Karpas-422 (cell line): ENCODE measurements around the gene JAKMIP1. TPM values are rescaled to one million over a fixed set of nuclear protein-coding genes. Genes with fewer than 3 reads are reported as not detected.
"Not testable (repeated sequence)": the region's sequence is repeated elsewhere in the genome, so short reads cannot be mapped to it uniquely, and the experiment has no call there.

Experiments
- DNase-seq: peaks from one replicate; pipeline ENCODE4 v3.0.0-alpha.2; 2015
- H2AFZ ChIP-seq: fragments of 200-600 bp; sonication (generic); 2 replicates; pipeline ENCODE4 v1.6.1; 2014; ENCODE audit warnings: antibody characterized with exemption, low read length, mixed read lengths
- H3K27ac ChIP-seq: fragments of 200-600 bp; sonication (generic); 2 replicates; pipeline ENCODE4 v1.5.1; 2014; ENCODE audit warnings: mild to moderate bottlenecking, low read length, moderate library complexity
- H3K27me3 ChIP-seq: fragments of 200-600 bp; sonication (generic); 2 replicates; pipeline ENCODE4 v1.6.1; 2014; ENCODE audit warnings: low read length, mixed read lengths
- H3K36me3 ChIP-seq: fragments of 200-600 bp; sonication (generic); 2 replicates; pipeline ENCODE4 v1.6.1; 2014; ENCODE audit warnings: low read length, mixed read lengths; ENCODE audit not compliant: insufficient read depth
- H3K4me1 ChIP-seq: fragments of 200-600 bp; sonication (generic); 2 replicates; pipeline ENCODE4 v1.6.1; 2014; ENCODE audit warnings: mild to moderate bottlenecking, low read length, mixed read lengths
- H3K4me2 ChIP-seq: fragments of 200-600 bp; sonication (generic); 2 replicates; pipeline ENCODE4 v1.6.1; 2014; ENCODE audit warnings: low read length, low read depth, mild to moderate bottlenecking; ENCODE audit not compliant: poor library complexity, severe bottlenecking
- H3K4me3 ChIP-seq: fragments of 200-600 bp; sonication (generic); 2 replicates; pipeline ENCODE4 v1.5.1; 2014; ENCODE audit warnings: mild to moderate bottlenecking, antibody characterized with exemption, low read length, mixed read lengths
- H3K79me2 ChIP-seq: fragments of 200-600 bp; sonication (generic); 2 replicates; pipeline ENCODE4 v1.6.1; 2014; ENCODE audit warnings: mild to moderate bottlenecking, low read length, mixed read lengths
- H3K9ac ChIP-seq: fragments of 200-600 bp; sonication (generic); 2 replicates; pipeline ENCODE4 v1.6.0; 2014; ENCODE audit warnings: low read length
- H3K9me2 ChIP-seq: fragments of 200-600 bp; sonication (generic), shearing (Covaris generic); replicated peaks from 2 replicates; pipeline ENCODE4 v1.6.0; 2014; ENCODE audit warnings: mild to moderate bottlenecking, low read length, moderate library complexity; ENCODE audit not compliant: insufficient read depth
- H3K9me3 ChIP-seq: fragments of 300-700, 200-600 bp; sonication (generic); 2 replicates; pipeline ENCODE4 v1.6.1; 2014; ENCODE audit warnings: low read length, mixed read lengths
- H4K20me1 ChIP-seq: fragments of 200-600 bp; sonication (generic); 2 replicates; pipeline ENCODE4 v1.6.1; 2014; ENCODE audit warnings: mild to moderate bottlenecking, antibody characterized with exemption, low read length, low read depth; ENCODE audit not compliant: insufficient read depth
- total RNA-seq: library from RNA; depleted of rRNA; stranded (reverse); fragments of >200 nt; shearing (Covaris generic); gene quantifications from 2 replicates; pipeline ENCODE4 v1.2.3, GENCODE V29; 2014; ENCODE audit warnings: low replicate concordance

The JAKMIP1 gene
- total RNA-seq, 1 experiment from 2014 or later, result not detected

DNA sequence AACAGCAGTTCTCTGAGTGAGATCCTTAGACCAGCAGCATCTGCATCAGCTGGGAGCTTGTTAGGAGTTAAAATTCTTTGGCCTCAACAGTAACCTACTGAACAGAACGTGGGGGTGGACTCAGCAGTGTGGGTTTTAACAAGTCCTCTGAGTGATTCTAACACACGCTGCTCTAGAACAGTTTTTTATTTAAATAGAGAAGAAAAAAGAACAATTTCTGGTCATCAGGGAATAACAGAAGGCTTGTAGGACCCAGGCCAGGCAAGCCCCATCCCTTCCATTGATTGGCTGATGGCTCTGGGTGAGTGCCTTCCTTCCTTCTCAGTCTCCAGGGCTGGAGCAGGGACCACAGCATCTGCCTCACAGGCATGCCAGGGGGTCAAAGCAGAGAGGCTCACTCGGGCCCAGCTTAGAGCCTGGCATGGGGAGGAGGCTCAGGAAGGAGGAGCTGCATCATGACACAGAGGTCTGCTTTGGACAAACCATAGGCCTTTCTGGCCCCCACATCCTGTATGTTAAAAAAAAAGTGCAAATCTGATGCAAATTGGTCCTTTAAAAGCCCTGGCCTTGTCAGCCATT is 56.7 kb downstream of the JAKMIP1 start:
- H4K20me1 ChIP-seq, result no peaks in the 10 kb centered on the region
- no peaks in the 10 kb centered on the region for H3K9me2 ChIP-seq
- DNase-seq, result no peak
- no peak overlapping the region for H3K4me3 ChIP-seq
- no peak overlapping the region for H3K27ac ChIP-seq
- no peak overlapping the region for H2AFZ ChIP-seq
- no peaks in the 10 kb centered on the region for H3K27me3 ChIP-seq
- no peaks in the 10 kb centered on the region for H3K79me2 ChIP-seq
- H3K4me2 ChIP-seq, result no peak overlapping the region
- H3K4me1 ChIP-seq, result no peaks in the 10 kb centered on the region
- H3K36me3 ChIP-seq, result no peaks in the 10 kb centered on the region
- no peak overlapping the region for H3K9ac ChIP-seq
- H3K9me3 ChIP-seq, result no peaks in the 10 kb centered on the region

DNA sequence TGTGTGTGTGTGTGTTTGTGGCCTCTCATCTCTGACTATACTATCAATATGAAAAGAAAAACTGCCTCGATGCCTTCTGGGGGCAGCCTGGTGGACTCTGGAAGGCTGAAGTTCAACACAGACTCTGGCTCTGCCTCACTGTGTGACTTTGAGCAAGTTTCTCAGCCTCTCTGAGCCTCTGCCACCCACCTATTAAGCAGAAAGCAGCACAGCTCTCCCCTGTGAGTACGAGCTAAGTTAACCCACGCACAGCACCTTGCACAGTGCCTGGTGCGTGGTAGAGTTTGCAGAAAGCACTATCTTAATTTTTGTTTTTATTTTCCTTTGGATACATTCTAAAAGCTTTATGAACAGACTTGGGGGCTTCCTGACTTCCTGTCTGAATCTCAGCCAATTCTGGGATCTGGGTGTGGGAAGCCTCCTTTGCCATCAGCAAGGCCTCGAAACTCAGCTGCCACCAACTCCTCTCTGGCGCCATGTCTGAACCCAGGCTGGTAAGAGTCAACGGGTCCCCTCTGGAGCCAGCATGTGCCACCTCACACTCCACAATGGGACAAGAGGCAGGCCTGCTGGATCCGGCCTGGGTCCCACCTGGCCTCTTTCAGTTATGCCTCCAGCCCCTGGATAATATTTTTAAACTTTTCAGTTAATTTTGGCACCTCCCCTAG is 57.3 kb downstream of the JAKMIP1 start:
- Histone ChIP-seq H3K4me3 (no peak overlapping the region), H2AFZ (no peak overlapping the region), H3K4me1 (no peaks in the 10 kb centered on the region), H3K9me2 (no peaks in the 10 kb centered on the region), H3K9ac (no peak overlapping the region), H4K20me1 (no peaks in the 10 kb centered on the region), H3K27ac (no peak overlapping the region), H3K4me2 (no peak overlapping the region), H3K36me3 (no peaks in the 10 kb centered on the region), H3K79me2 (no peaks in the 10 kb centered on the region), H3K27me3 (no peaks in the 10 kb centered on the region), H3K9me3 (no peaks in the 10 kb centered on the region)
- no peak for DNase-seq

DNA sequence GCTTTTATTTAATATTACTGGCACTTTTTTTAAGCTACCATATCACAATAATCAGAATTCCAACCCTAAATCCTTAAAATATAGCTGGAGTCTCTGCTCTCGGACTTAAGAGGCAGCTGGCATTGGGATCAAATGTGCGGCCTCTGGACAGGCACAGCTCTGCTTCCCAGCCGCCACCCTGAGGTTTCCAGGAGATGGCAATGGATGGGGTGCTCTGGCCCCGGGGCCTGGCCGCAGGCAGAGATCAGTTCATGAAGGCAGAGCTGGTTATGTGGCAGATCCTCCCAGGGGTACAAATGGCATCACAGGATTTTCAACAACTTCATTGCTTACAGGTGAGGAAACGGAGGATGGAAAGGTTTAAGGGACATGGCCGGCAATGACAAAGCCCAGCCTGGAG is 57.8 kb downstream of the JAKMIP1 start:
- Histone ChIP-seq H2AFZ (no peak overlapping the region), H3K9me3 (no peaks in the 10 kb centered on the region), H3K4me1 (no peaks in the 10 kb centered on the region), H4K20me1 (no peaks in the 10 kb centered on the region), H3K27me3 (no peaks in the 10 kb centered on the region), H3K27ac (no peak overlapping the region), H3K36me3 (no peaks in the 10 kb centered on the region), H3K9me2 (no peaks in the 10 kb centered on the region), H3K4me3 (no peak overlapping the region), H3K9ac (no peak overlapping the region), H3K4me2 (no peak overlapping the region), H3K79me2 (no peaks in the 10 kb centered on the region)
- no peak for DNase-seq

DNA sequence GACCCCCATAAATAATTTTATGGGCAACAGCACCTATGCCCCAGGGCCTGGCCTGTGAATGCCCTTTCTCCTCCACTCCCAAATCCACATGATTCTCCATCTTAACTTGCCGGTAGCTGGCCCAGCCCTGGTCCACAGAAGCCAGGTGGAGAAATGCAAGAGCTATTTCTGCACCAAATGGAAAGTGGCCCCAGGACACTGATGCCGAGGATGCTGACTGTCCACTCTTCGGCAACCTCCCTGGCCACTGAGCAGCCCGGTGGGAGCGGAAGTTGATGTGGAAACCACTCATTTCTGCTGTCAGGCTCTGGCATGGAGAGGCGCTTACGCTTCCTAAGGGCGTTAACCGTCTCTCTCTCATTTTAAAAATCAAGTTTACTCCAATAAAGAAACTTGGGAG is 58.8 kb downstream of the JAKMIP1 start:
- DNase-seq, result no peak
- H3K27ac ChIP-seq, result no peak overlapping the region
- no peaks in the 10 kb centered on the region for H3K27me3 ChIP-seq

DNA sequence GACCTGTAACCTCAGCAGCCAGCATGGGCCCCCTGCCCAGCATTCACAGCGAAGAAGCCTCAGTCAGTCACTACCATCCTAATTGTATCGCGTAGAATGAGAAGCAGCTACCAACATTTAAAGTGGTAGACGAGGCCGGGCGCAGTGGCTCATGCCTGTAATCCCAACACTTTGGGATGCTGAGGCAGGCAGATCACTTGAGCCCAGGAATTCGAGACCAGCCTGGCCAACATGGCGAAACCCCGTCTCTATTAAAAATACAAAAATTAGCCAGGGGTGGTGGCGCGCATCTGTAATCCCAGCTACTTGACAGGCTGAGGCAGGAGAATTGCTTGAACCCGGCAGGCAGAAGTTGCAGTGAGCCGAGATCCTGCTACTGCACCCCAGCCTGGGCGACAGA is 59.3 kb downstream of the JAKMIP1 start:
- H3K79me2 ChIP-seq, H3K9me2 ChIP-seq, H3K4me2 ChIP-seq, DNase-seq, H4K20me1 ChIP-seq, H3K4me3 ChIP-seq, H2AFZ ChIP-seq, H3K9ac ChIP-seq, H3K9me3 ChIP-seq, H3K36me3 ChIP-seq, H3K27me3 ChIP-seq, H3K27ac ChIP-seq, H3K4me1 ChIP-seq: not testable (repeated sequence)

More for the DNA sequence above, 58.8 kb downstream of the JAKMIP1 start:
- Histone ChIP-seq H3K9me2 (no peaks in the 10 kb centered on the region), H3K4me2 (no peak overlapping the region), H3K36me3 (no peaks in the 10 kb centered on the region), H3K4me3 (no peak overlapping the region), H4K20me1 (no peaks in the 10 kb centered on the region), H3K9ac (no peak overlapping the region), H3K9me3 (no peaks in the 10 kb centered on the region), H2AFZ (no peak overlapping the region), H3K79me2 (no peaks in the 10 kb centered on the region), H3K4me1 (no peaks in the 10 kb centered on the region)

DNA sequence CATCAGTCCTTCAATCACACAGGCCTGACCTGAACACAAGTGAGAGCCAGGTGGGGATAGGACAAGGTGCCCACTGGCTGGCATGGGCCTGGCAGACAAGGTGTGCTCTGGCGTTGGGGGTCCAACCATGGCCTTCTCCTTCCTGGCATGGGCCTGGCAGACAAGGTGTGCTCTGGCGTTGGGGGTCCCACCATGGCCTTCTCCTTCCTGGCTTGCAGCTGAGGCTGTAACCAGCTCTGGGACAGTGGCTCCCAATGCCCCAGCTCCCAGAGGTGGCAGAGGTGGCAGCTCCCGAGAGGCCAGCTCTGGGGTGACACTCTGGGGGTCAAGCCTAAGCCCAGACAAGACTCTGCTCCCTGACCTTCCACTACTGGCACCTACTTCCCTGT is 62.6 kb downstream of the JAKMIP1 start:
- H3K4me1 ChIP-seq, result no peaks in the 10 kb centered on the region

DNA sequence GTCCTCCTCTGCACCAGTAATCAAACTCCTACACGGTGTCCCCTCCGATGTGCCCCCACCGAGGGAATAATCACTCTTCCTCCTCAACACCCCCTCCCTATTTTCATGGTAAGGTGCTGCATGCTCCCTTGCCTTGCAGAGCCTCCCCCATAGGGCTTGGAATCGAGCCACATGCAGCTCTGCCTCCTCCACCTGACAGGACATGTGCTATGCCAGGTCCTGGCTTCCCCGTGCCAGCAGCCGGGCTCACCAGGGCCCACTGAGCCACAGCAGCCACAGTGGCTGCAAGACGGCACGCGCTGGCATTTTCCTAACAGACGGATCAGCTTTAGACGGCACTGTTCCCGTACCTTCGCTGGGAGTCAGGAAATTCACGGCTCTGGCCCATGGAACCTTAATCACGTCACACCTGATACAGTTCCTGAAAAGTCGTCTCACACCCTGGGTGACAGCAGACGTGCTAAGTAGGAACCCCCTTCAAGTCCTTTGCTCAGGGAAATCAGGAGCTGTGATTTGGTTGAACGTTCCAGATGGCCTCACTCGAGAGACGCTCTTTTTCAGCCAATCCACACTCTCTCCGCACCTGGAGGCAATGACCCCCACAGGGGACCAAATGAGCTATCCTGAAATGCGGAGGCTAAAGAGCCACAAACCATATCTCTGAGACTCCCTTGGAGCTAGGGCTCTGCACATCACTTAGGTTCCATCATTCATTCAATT is 63.2 kb downstream of the JAKMIP1 start:
- no peak overlapping the region for H3K27ac ChIP-seq
- no peaks in the 10 kb centered on the region for H3K36me3 ChIP-seq
- DNase-seq, result no peak
- H3K9ac ChIP-seq, result no peak overlapping the region
- H3K79me2 ChIP-seq, result no peaks in the 10 kb centered on the region
- H3K4me3 ChIP-seq, result no peak overlapping the region
- H3K27me3 ChIP-seq, result no peaks in the 10 kb centered on the region
- H3K4me1 ChIP-seq, result no peaks in the 10 kb centered on the region
- H2AFZ ChIP-seq, result no peak overlapping the region
- no peaks in the 10 kb centered on the region for H3K9me3 ChIP-seq
- no peak overlapping the region for H3K4me2 ChIP-seq
- no peaks in the 10 kb centered on the region for H3K9me2 ChIP-seq
- no peaks in the 10 kb centered on the region for H4K20me1 ChIP-seq

More for the DNA sequence above, 62.6 kb downstream of the JAKMIP1 start:
- DNase-seq, result no peak
- Histone ChIP-seq H3K79me2 (no peaks in the 10 kb centered on the region), H4K20me1 (no peaks in the 10 kb centered on the region), H3K27ac (no peak overlapping the region), H3K36me3 (no peaks in the 10 kb centered on the region), H3K9me3 (no peaks in the 10 kb centered on the region), H3K9me2 (no peaks in the 10 kb centered on the region), H3K4me3 (no peak overlapping the region), H3K27me3 (no peaks in the 10 kb centered on the region), H3K9ac (no peak overlapping the region), H3K4me2 (no peak overlapping the region), H2AFZ (no peak overlapping the region)

DNA sequence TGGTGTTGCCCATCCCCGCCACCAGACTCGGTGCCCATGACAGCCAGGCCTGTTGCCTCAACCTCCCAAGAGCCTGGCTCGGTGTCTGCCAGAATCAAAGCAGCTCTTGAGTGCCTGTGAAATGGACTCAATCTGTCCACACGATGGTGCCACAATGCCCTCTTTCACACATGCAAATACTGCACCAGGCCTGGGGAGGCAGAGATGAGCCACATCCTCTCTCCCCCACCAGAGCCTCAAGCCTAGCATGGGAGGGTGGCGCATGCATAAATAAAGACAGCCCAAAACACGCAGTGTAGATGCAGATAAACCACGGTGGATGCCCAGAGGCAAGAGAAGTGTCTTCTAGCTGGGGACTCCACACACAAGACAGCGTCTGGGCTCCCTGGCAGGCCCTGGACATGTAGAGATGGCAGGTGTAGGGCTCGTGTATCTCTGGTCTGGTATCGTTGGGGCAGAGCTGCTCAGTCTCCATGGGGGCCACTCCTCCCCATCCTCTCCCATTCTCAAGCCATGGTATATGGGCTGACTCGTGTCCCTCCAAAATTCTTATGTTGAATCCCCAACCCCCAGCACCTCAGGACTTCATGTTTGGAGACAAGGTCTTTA is 65.6 kb downstream of the JAKMIP1 start:
- H4K20me1 ChIP-seq, result no peaks in the 10 kb centered on the region
- no peaks in the 10 kb centered on the region for H3K36me3 ChIP-seq
- no peak overlapping the region for H3K9ac ChIP-seq
- H3K27ac ChIP-seq, result no peak overlapping the region
- no peak overlapping the region for H2AFZ ChIP-seq
- H3K9me2 ChIP-seq, result no peaks in the 10 kb centered on the region
- no peaks in the 10 kb centered on the region for H3K9me3 ChIP-seq
- no peaks in the 10 kb centered on the region for H3K4me1 ChIP-seq
- no peaks in the 10 kb centered on the region for H3K27me3 ChIP-seq
- no peaks in the 10 kb centered on the region for H3K79me2 ChIP-seq
- no peak overlapping the region for H3K4me3 ChIP-seq
- peak; percentile 74 for DNase-seq
- no peak overlapping the region for H3K4me2 ChIP-seq
